Activated naive CD4-positive, alpha-beta T cell treated with anti-CD3 and anti-CD28 coated beads, Interleukin-2, amount 10 ng/mL, durations not matched to agents 7 days and 5 days (primary cell): ENCODE data around the gene MAP2K7.

Experiments used
- CTCF ChIA-PET: fragments of 350-600 bp; sonication (Branson Sonifier 250); formaldehyde crosslinking; loops from one replicate; lab custom pipeline; 2021; ENCODE audit warnings: antibody characterized with exemption; lab: Charles Lee
- DNase-seq: peaks from one replicate; pipeline ENCODE4 v3.0.0-alpha.2; 2020
- H3K27ac Mint-ChIP-seq: one replicate; pipeline ENCODE4 v1.8.0; 2021; ENCODE audit warnings: mild to moderate bottlenecking, moderate library complexity, mixed read lengths
- H3K27me3 Mint-ChIP-seq: one replicate; pipeline ENCODE4 v1.8.0; 2021; ENCODE audit warnings: mild to moderate bottlenecking, mixed read lengths
- H3K36me3 Mint-ChIP-seq: one replicate; pipeline ENCODE4 v1.8.0; 2021; ENCODE audit warnings: mixed read lengths
- H3K4me1 Mint-ChIP-seq: one replicate; pipeline ENCODE4 v1.8.0; 2021; ENCODE audit warnings: mixed read lengths
- H3K4me3 Mint-ChIP-seq: one replicate; pipeline ENCODE4 v1.8.0; 2021; ENCODE audit warnings: mild to moderate bottlenecking, moderate library complexity, mixed read lengths
- H3K9me3 Mint-ChIP-seq: one replicate; pipeline ENCODE4 v1.8.0; 2021; ENCODE audit warnings: mixed read lengths

The MAP2K7 gene

DNA sequence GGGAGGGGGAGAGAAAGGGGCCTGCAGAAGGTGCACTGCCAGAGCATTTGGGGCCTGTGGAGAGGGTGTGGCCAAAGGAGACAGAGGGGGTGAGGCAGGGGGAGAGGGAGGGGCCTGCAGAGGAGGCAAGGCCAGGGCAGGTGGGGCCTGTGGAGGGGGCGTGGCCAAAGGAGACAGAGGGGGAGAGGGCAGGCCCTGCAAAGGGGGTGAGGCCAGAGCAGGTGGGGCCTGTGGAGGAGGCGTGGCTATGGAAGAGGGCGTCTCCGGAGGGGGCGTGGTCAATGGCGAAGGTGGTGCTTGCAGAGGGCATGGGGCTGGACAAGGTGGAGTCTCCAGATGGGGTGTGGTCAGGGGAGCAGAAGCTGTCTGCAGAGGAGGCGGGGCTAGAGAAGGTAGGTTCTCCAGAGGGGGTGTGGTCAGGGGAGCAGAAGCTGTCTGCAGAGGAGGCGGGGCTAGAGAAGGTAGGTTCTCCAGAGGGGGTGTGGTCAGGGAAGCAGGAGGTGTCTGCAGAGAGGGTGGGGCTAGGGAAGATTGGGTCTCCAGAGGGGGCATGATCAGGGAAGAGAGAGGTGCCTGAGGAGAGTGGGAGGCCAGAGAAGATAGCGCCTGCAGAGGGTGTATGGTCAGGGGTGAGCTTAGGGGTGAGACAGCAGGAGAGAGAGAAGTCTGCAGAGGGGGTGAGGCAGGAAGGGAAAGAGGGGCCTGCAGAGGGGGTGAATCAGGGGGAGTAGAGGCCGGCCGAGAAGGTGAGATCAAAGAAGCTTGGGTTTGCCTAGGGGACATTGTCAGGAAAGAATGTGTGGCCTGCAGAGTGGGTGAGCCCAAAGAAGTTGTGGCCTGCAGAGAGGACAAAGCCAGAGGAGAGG lies 32.9 kb upstream of the MAP2K7 start:
- DNase-seq = peak; percentile 66
- peak overlapping the region; percentile 35 for H3K4me3 Mint-ChIP-seq
- H3K9me3 Mint-ChIP-seq = no peaks in the 10 kb centered on the region
- CTCF ChIA-PET = interaction anchor here (0.6 kb wide), 1 partner anchor 13 kb away, joined by 3 read pairs; no protein-coding TSS in a partner anchor
- H3K4me1 Mint-ChIP-seq = peaks cover 47% of the 10 kb centered on the region
- H3K36me3 Mint-ChIP-seq = peaks cover 2% of the 10 kb centered on the region
- H3K27ac Mint-ChIP-seq = no peak overlapping the region
- peaks cover 82% of the 10 kb centered on the region for H3K27me3 Mint-ChIP-seq

- CTCF ChIA-PET = interaction anchor here (0.6 to 1.5 kb wide), 2 partner anchors 12 to 28 kb away, joined by 3 to 4 read pairs; no protein-coding TSS in a partner anchor
These were observed 32.0 kb upstream of the MAP2K7 start for GRCh38 chr19:7871437-7872305.

GRCh38 chr19:7872306-7873204 lies 31.1 kb upstream of the MAP2K7 start:
- peaks cover 2% of the 10 kb centered on the region for H3K36me3 Mint-ChIP-seq
- H3K27ac Mint-ChIP-seq = no peak overlapping the region
- peak overlapping the region; percentile 7 for H3K4me3 Mint-ChIP-seq
- peaks cover 50% of the 10 kb centered on the region for H3K4me1 Mint-ChIP-seq
- no peaks in the 10 kb centered on the region for H3K9me3 Mint-ChIP-seq
- CTCF ChIA-PET = interaction anchor here (0.7 to 1.5 kb wide), 3 partner anchors 27 to 192 kb away, joined by 3 to 4 read pairs (median 3); partner anchors contain the start of gene TRAPPC5
- DNase-seq = no peak
- peaks cover 73% of the 10 kb centered on the region for H3K27me3 Mint-ChIP-seq

More at GRCh38 chr19:7871437-7872305, 32.0 kb upstream of the MAP2K7 start:
- H3K27me3 Mint-ChIP-seq = peaks cover 82% of the 10 kb centered on the region
- peaks cover 50% of the 10 kb centered on the region for H3K4me1 Mint-ChIP-seq
- peak overlapping the region; percentile 35 for H3K4me3 Mint-ChIP-seq
- peak overlapping the region; percentile 33 for H3K27ac Mint-ChIP-seq
- no peaks in the 10 kb centered on the region for H3K9me3 Mint-ChIP-seq
- peak; percentile 90 for DNase-seq
- peaks cover 2% of the 10 kb centered on the region for H3K36me3 Mint-ChIP-seq

DNA sequence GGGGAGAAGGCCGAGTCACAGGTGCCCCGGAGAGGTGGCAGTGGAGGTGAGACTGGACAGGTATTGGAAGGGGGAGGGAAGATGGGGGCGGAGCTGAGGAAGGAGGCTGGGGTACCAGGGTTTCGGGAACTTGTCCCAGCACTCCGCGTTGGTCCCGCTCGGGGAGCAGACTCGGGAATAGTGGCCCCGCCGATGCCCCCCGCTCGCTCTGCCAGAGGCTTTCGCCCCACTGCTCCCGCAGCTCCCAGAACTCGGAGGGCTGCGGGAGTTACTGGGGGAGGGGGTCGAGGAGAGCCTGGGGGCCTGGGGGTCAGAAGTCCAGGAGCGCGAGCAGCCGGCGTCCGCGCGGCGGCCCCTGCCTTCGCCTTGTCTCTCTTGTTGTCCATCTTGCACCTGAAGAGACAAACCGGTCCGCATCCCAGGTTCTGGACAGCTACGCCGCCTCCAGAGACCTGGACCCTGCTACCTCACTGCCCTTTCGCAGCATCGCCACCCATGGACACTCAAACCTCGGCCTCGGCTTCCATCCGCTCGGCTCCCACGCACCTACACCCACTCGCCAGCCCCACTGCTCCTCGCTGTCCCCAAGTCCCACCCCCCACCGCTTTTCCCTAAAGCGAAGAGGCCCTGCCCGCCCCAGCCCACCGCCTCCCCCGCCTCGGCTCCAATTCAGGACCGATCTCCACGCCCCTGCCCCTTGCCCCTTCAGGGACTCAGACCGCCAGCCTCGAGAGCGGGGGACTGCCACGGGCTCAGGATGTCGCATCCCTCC lies 30.2 kb upstream of the MAP2K7 start:
- H3K27me3 Mint-ChIP-seq = peaks cover 64% of the 10 kb centered on the region
- no peak overlapping the region for H3K27ac Mint-ChIP-seq
- H3K36me3 Mint-ChIP-seq = peaks cover 2% of the 10 kb centered on the region
- peaks cover 47% of the 10 kb centered on the region for H3K4me1 Mint-ChIP-seq
- no peak for DNase-seq
- CTCF ChIA-PET = interaction anchor here (0.7 to 1.3 kb wide), 2 partner anchors 44 to 193 kb away, joined by 3 read pairs; partner anchors contain the start of gene TRAPPC5
- H3K4me3 Mint-ChIP-seq = peak overlapping the region; percentile 63
- no peaks in the 10 kb centered on the region for H3K9me3 Mint-ChIP-seq

DNA sequence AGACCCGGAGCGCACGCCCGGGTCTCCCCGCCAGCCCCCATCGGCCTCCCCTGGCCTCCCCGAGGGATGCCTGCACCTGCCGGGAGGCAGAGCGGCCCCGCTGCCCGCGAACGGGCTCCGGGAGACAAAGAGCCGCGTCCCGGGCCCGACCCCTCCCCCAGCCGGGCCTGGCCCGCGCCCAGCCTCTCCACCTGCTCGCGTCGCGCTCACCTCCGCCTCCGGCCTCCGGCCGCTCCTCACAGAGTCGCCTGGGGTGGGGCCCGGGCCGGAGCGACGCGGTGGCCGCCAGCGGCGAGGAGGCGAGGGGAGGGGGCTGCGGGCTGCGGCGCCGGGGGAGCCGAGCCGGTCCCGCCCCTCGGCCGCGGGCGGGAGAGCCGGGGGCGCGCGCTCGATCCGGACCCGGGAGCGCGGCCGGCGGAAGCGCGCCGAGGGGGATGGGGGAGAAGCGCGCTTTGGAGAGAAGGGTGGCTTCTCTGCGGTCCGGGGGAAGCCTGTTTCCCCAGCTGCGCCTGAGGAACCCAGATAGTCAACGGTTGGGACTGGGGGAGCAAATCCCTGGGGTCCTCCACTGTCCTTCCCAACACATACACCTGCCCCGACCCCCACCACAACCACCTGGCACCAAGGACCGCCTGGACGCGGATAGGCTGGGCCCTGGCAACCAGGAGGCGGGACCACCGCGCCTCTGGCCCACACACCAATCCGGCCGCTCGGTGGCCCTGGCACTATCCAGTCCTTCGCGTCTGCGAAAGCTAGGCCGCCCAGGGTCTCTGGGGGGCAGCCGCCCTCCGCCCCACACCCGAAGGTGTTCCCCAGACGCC lies 29.4 kb upstream of the MAP2K7 start, which contains the start of gene PRR36:
Gene PRR36, minus strand, starts transcription at position 315 of the 821 bp plus-strand sequence. CDS start 701 bp downstream, outside the sequence.
- H3K4me3 Mint-ChIP-seq = peak within 1 kb of the TSS; percentile 63
- H3K36me3 Mint-ChIP-seq = peaks cover 2% of the 10 kb centered on the region
- CTCF ChIA-PET = no interaction called here
- peaks cover 58% of the 10 kb centered on the region for H3K27me3 Mint-ChIP-seq
- no peak within 1 kb of the TSS for H3K27ac Mint-ChIP-seq
- H3K4me1 Mint-ChIP-seq = peaks cover 42% of the 10 kb centered on the region
- no peaks in the 10 kb centered on the region for H3K9me3 Mint-ChIP-seq
- no peak for DNase-seq

DNA sequence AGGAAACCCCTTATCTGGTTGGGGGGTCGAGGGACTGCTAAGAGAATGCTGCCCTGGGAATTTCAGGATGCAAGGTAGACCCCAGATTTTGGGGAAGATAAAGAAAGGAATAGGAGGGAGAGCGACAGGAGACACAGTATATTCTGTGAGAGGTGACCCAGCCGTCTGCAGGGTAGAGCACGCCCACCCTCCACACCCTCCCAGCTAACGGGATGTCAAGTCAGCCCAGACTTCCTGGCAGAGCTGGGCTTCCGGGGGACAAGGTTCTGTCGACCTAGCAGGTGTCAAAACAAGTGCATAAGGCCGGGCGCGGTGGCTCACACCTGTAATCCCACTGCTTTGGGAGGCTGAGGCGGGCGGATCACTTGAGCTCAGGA lies 28.8 kb upstream of the MAP2K7 start:
- Mint-ChIP-seq H3K27ac (no peak overlapping the region), H3K9me3 (no peaks in the 10 kb centered on the region), H3K36me3 (peaks cover 2% of the 10 kb centered on the region), H3K27me3 (peaks cover 58% of the 10 kb centered on the region), H3K4me1 (peaks cover 41% of the 10 kb centered on the region), H3K4me3 (peak overlapping the region; percentile 55)
- no peak for DNase-seq
- CTCF ChIA-PET = no interaction called here

DNA sequence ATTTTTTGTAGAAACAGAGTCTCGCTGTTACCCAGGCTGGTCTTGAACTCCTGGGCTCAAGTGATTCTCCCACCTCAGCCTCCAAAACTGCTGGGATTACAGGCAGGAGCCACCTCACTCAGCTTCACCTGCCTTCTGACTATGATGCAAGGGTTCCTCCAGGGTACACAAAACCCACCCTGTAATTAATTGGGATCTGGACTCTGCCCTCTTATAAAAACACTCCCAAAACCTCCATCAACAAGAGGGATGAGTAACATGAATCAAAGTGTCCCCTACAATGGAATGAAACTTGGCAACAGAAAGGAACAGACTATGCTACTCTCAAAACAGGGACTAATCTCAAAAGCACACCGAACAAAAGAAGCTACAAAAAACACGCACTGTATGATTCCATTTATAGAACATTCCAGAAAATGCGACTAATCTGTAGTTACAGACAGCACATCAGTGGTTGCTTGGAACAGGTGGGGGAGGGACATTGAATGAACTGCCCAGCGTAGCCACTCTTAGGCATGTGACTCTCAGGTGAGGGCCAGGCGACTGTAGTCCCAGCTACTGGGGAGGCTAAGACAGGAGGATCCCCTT lies 26.3 kb upstream of the MAP2K7 start:
- Mint-ChIP-seq H3K27ac (no peak overlapping the region), H3K4me1 (peaks cover 21% of the 10 kb centered on the region), H3K27me3 (peaks cover 40% of the 10 kb centered on the region), H3K4me3 (no peak overlapping the region), H3K36me3 (peaks cover 2% of the 10 kb centered on the region), H3K9me3 (no peaks in the 10 kb centered on the region)
- DNase-seq = no peak
- CTCF ChIA-PET = no interaction called here

GRCh38 chr19:7879111-7879807 lies 24.4 kb upstream of the MAP2K7 start:
- H3K27ac Mint-ChIP-seq = no peak overlapping the region
- peaks cover 27% of the 10 kb centered on the region for H3K27me3 Mint-ChIP-seq
- CTCF ChIA-PET = interaction anchor here (1.0 kb wide), 1 partner anchor 10 kb away, joined by 4 read pairs; no protein-coding TSS in a partner anchor
- no peak for DNase-seq
- no peak overlapping the region for H3K4me3 Mint-ChIP-seq
- no peaks in the 10 kb centered on the region for H3K9me3 Mint-ChIP-seq
- peaks cover 15% of the 10 kb centered on the region for H3K4me1 Mint-ChIP-seq
- H3K36me3 Mint-ChIP-seq = no peaks in the 10 kb centered on the region

DNA sequence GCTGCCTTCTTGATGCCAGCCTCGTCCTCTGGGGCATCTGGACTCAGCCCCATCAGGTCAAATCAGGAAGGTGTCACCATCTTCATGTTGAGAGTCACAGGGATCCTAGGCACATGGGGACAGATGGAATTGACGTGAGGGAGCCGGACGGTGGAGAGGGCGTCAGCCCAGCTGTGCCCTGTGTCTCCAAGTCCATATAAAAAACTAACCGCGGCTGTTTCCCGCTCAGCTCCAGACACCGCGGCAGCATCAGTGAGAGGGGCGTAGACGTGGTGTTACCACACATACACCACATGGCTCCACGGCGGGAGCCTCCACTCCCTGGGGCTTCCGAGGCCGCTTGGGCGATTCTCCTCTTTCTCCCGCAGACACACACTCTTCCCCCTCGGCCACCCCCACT lies 23.8 kb upstream of the MAP2K7 start:
- Mint-ChIP-seq H3K36me3 (no peaks in the 10 kb centered on the region), H3K4me1 (peaks cover 11% of the 10 kb centered on the region), H3K4me3 (no peak overlapping the region), H3K27ac (no peak overlapping the region), H3K27me3 (peaks cover 23% of the 10 kb centered on the region), H3K9me3 (no peaks in the 10 kb centered on the region)
- peak; percentile 35 for DNase-seq
- CTCF ChIA-PET = interaction anchor here (2.2 kb wide), 1 partner anchor 11 kb away, joined by 10 read pairs; no protein-coding TSS in a partner anchor

GRCh38 chr19:7881910-7882309 lies 21.8 kb upstream of the MAP2K7 start:
- H3K4me3 Mint-ChIP-seq = no peak overlapping the region
- no peaks in the 10 kb centered on the region for H3K36me3 Mint-ChIP-seq
- no peaks in the 10 kb centered on the region for H3K9me3 Mint-ChIP-seq
- CTCF ChIA-PET = interaction anchor here (1.4 to 2.2 kb wide), 3 partner anchors 13 to 42 kb away, joined by 3 to 10 read pairs (median 3); no protein-coding TSS in a partner anchor
- H3K27me3 Mint-ChIP-seq = peaks cover 21% of the 10 kb centered on the region
- no peak overlapping the region for H3K27ac Mint-ChIP-seq
- H3K4me1 Mint-ChIP-seq = peaks cover 2% of the 10 kb centered on the region
- DNase-seq = no peak

DNA sequence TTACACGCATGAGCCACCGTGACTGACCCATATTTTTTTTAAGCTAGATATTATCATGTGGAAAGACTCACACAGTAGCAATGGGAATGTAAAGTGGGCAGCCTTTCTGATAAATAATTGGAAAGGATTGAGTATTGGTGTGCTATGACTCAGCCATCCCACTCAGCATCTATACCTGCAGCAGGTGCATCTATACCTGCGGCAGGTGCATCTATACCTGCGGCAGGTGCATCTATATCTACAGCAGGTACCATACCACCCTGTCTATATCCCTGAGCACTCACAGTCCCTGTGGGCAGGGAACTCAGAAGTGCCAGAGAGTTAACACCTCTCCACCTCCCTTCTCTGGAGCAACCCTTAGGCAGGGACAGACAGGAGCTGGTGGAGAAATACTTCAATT lies 20.6 kb upstream of the MAP2K7 start:
- Mint-ChIP-seq H3K9me3 (no peaks in the 10 kb centered on the region), H3K4me1 (no peaks in the 10 kb centered on the region), H3K27ac (no peak overlapping the region), H3K27me3 (peaks cover 33% of the 10 kb centered on the region), H3K36me3 (no peaks in the 10 kb centered on the region), H3K4me3 (no peak overlapping the region)
- CTCF ChIA-PET = interaction anchor here (0.6 to 1.3 kb wide), 4 partner anchors 12 to 61 kb away, joined by 3 to 4 read pairs (median 3); partner anchors contain the start of genes MAP2K7 and TIMM44
- DNase-seq = no peak
